Transverse colon (tissue), 4 donors: ENCODE data around the gene RALGDS. TPM values are rescaled to one million over a fixed set of nuclear protein-coding genes. Genes with fewer than 3 reads are reported as not detected.

ENCODE experiments used
- DNase-seq: peaks from one replicate; pipeline ENCODE4 v3.0.0-alpha.2; 2019
- H3K27ac ChIP-seq, 4 donors: fragments of 200-600 bp; sonication (generic); 2 replicates each; pipeline ENCODE4 v1.5.1; 2016 to 2018; ENCODE audit warnings: inconsistent platforms in 4 of 4
- H3K27me3 ChIP-seq: fragments of 200-600 bp; sonication (generic); 2 replicates; pipeline ENCODE4 v1.5.1; 2017; ENCODE audit warnings: inconsistent platforms
- H3K36me3 ChIP-seq, 4 donors: fragments of 200-600 bp; sonication (generic); 2 replicates each; pipeline ENCODE4 v1.5.1; 2017 to 2019; ENCODE audit warnings: inconsistent platforms in 4 of 4
- H3K4me1 ChIP-seq, 4 donors: fragments of 200-600 bp; sonication (generic); 2 replicates each; pipeline ENCODE4 v1.5.1; 2017 to 2020; ENCODE audit warnings: inconsistent platforms in 4 of 4
- H3K4me3 ChIP-seq, 4 donors: fragments of 200-600 bp; sonication (generic); 1 replicate in 1 of 4; 2 replicates in 3 of 4; pipeline versions ENCODE4 v1.5.1 to v1.6.1; 2017 to 2019; ENCODE audit warnings: inconsistent platforms in 4 of 4
- H3K9me3 ChIP-seq, 2 donors: fragments of 200-600 bp; sonication (generic); 2 replicates each; pipeline ENCODE4 v1.5.1; 2017 to 2019; ENCODE audit warnings: inconsistent platforms in 2 of 2
- EP300 ChIP-seq: sonication (generic); formaldehyde crosslinking; IDR thresholded peaks from one replicate; pipeline ENCODE4 v1.6.1; 2017; ENCODE audit warnings: antibody characterized with exemption, low read depth
- POLR2A ChIP-seq: fragments of 450-650 bp; IDR thresholded peaks from one replicate; pipeline ENCODE4 v1.6.1; 2016; ENCODE audit warnings: antibody characterized with exemption, mild to moderate bottlenecking, moderate library complexity
- POLR2AphosphoS5 ChIP-seq, 3 donors: sonication (generic); formaldehyde crosslinking; IDR thresholded peaks; one replicate each; pipeline ENCODE4 v1.6.1; 2016; ENCODE audit warnings: antibody characterized with exemption in 3 of 3
- WGBS, 2 donors: methylation state at CpG; one replicate each; pipeline ENCODE4 v1.1.5; 2018; ENCODE audit warnings: low coverage in 1 of 2; 5-methylcytosine and 5-hydroxymethylcytosine counted together
- in situ Hi-C, 4 donors: fragments of 200-750 bp; cut with MboI; loops; one replicate each; pipeline versions ENCODE4 v1.15.0 to v1.15.1; 2017; ENCODE audit warnings: low sequenced_read_pairs in 3 of 4, low pct_ligation_motif_present in 1 of 4, low pct_unique_long_range_greater_than_20kb in 1 of 4
- intact Hi-C: fragments of 100-400 bp; cut with DNase I; formaldehyde crosslinking; loops from one replicate; pipeline ENCODE4 v1.15.1; 2023; ENCODE audit warnings: low total_unique reads
- total RNA-seq, 4 donors: library from RNA; depleted of rRNA; stranded (reverse); fragments of >200 nt; gene quantifications; one replicate each; pipeline ENCODE4 v1.1.0, GENCODE V29; 2016
- TF ChIP-seq, protein P1 (sequence below), 5 experiments: fragments of 200-600 bp in 3 of 5; fragments of 450-650 bp in 2 of 5; sonication (generic) in 3 of 5; IDR thresholded peaks; 1 replicate in 2 of 5; 2 replicates in 3 of 5; pipeline ENCODE4 v1.5.1; 2016 to 2017; ENCODE audit warnings: antibody characterized with exemption in 5 of 5, inconsistent platforms in 3 of 5, mild to moderate bottlenecking in 2 of 5, moderate library complexity in 1 of 5

RALGDS gene
- total RNA-seq, 4 donors from 2014 or later = 50.5 to 233 (median 58.2) TPM

DNA sequence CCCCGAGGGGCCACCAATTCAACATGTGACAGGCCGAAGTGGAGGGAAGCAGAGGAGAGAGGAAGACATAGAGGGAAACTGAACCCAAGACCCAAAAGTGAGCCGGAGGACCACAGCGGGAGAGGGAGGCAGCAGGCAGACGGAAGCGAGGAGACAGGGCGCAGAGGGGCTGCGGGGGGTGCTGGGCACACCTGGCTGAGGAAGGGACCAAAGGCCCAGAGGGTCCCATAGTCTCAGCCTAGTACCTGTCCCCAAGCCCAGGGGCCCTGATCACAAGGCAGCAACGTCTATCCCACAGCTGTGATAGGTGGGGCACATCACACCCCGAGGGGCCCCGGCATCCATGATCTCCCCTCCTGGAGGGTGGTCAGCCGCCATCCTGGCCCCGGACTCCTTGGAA is 7.1 kb upstream of the RALGDS start:
- Histone ChIP-seq H3K4me3 (no peak overlapping the region), H3K9me3 (no peaks in the 10 kb centered on the region), H3K27me3 (no peaks in the 10 kb centered on the region), H3K36me3 (no peaks in the 10 kb centered on the region), H3K27ac (peak overlapping the region; percentile 65 to 81 (median 74)), H3K4me1 (peaks cover 15 to 58% (median 26%) of the 10 kb centered on the region in 4 donors)
- in situ Hi-C loops = no loop called here
- intact Hi-C loops = no loop called here
- 91% methylated on average over 13 of the region's 13 CpGs; no CpG with 5 or more reads in 1 of the 2 donors for WGBS, 2 donors
- DNase-seq = no peak
- TF ChIP-seq, protein P1, sequence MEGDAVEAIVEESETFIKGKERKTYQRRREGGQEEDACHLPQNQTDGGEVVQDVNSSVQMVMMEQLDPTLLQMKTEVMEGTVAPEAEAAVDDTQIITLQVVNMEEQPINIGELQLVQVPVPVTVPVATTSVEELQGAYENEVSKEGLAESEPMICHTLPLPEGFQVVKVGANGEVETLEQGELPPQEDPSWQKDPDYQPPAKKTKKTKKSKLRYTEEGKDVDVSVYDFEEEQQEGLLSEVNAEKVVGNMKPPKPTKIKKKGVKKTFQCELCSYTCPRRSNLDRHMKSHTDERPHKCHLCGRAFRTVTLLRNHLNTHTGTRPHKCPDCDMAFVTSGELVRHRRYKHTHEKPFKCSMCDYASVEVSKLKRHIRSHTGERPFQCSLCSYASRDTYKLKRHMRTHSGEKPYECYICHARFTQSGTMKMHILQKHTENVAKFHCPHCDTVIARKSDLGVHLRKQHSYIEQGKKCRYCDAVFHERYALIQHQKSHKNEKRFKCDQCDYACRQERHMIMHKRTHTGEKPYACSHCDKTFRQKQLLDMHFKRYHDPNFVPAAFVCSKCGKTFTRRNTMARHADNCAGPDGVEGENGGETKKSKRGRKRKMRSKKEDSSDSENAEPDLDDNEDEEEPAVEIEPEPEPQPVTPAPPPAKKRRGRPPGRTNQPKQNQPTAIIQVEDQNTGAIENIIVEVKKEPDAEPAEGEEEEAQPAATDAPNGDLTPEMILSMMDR (IDR thresholded peaks at IDR 0.05) = no peak
- TF ChIP-seq POLR2AphosphoS5 (IDR thresholded peaks at IDR 0.05) = no peak

DNA sequence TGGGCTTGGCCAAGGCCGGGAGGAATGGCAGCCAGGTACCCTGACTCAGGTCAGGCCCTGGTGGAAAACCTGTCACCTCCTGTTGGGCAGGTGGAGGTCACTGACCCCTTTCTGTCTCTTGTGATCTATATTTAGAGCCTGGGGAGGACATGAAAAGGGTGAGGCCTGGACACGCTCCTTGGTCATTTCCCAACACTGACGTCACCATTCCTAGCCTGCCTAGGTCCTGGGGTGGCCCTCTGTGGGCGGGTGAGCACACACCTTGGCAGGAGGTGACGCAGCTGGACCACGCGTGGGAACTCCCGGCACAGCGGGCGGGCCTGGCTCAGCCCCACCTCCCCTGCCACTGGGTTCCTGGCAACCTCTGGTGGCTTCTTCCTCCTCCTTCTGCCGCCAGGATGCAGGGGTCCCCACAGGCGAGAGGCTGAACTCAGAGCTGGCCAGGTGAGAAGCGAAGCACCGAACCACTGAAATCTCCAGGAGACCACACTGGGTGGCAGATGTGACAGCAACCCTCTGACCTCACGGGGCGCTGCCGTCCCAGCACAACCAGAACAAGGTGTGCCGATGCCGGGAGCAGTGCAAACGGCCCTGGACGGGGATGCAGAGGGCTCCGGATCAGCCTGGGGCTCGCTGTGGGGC is 6.4 kb upstream of the RALGDS start:
- in situ Hi-C loops = no loop called here
- 86 to 100% methylated on average over 1 to 22 of the region's 23 CpGs for WGBS, 2 donors
- H3K27ac ChIP-seq = peak overlapping the region; percentile 65 to 81 (median 74)
- TF ChIP-seq, protein P1 (IDR thresholded peaks at IDR 0.05) = no peak
- TF ChIP-seq POLR2A (no peak), POLR2AphosphoS5 (IDR thresholded peaks at IDR 0.05) (peak in 2 of 3 donors; percentile 25 to 40), EP300 (peak; percentile 14)
- H3K4me1 ChIP-seq = peaks cover 11 to 58% (median 19%) of the 10 kb centered on the region in 4 donors
- no peaks in the 10 kb centered on the region for H3K36me3 ChIP-seq
- no peaks in the 10 kb centered on the region for H3K27me3 ChIP-seq
- intact Hi-C loops = no loop called here
- no peaks in the 10 kb centered on the region for H3K9me3 ChIP-seq
- DNase-seq = peak; percentile 70
- no peak overlapping the region for H3K4me3 ChIP-seq

- Histone ChIP-seq H3K9me3 (no peaks in the 10 kb centered on the region), H3K27me3 (no peaks in the 10 kb centered on the region), H3K4me3 (peak overlapping the region in 1 of 4 donors; percentile 35), H3K4me1 (peaks cover 12 to 60% (median 20%) of the 10 kb centered on the region in 4 donors), H3K36me3 (no peaks in the 10 kb centered on the region), H3K27ac (peak overlapping the region; percentile 65 to 81 (median 74))
- TF ChIP-seq, protein P1 (IDR thresholded peaks at IDR 0.05) = no peak
- TF ChIP-seq EP300 (no peak), POLR2AphosphoS5 (IDR thresholded peaks at IDR 0.05) (no peak), POLR2A (no peak)
- intact Hi-C loops (no loop called here), in situ Hi-C loops (no loop called here)
- DNase-seq = peak; percentile 12
- 85 to 100% methylated on average over 1 to 17 of the region's 17 CpGs for WGBS, 2 donors
Measured at GRCh38 chr9:133126697-133127339, 5.8 kb upstream of the RALGDS start.

DNA sequence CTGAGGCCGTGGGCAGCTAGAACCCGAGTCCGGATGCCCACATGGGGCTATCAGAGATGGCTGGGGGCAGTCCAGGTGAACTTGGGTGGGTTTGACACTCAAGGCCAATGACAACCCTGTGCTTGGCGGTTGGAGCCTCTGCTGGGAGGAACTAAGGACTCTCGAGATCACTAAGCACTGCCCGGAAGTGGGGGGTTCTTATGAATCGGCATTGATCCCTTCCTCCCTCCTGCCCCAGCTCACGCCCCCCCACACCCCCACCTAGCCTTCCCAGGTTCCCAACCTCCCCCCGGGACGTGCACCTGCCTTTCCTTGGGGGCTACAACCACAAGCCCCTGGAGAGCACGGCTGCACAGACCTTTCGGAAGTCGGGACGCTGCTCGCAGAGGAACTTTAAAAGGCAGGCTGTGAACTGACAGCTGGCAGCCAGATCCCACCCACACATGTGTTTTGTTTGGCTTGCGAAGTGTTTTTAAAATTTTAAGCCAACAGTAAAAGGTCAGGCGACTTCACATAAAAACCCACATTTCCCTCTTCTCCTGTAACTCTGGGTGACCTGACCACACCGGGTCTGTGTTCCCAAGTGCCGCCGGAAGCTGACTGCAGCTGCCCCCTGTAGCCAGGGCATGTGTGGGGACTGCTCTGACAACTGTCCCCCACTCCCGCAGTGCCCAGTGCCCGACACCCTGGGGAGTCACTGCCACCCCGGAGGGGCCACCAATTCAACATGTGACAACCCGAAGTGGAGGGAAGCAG is 5.1 kb upstream of the RALGDS start:
- H3K27me3 ChIP-seq = no peaks in the 10 kb centered on the region
- H3K27ac ChIP-seq = peak overlapping the region; percentile 65 to 81 (median 74)
- WGBS, 2 donors = 37% methylated on average over 22 of the region's 24 CpGs; no CpG with 5 or more reads in 1 of the 2 donors
- no peaks in the 10 kb centered on the region for H3K36me3 ChIP-seq
- intact Hi-C loops (no loop called here), in situ Hi-C loops (no loop called here)
- DNase-seq = peak; percentile 45
- no peaks in the 10 kb centered on the region for H3K9me3 ChIP-seq
- peak overlapping the region in 1 of 4 donors; percentile 35 for H3K4me3 ChIP-seq
- H3K4me1 ChIP-seq = peaks cover 16 to 59% (median 23%) of the 10 kb centered on the region in 4 donors
- TF ChIP-seq POLR2AphosphoS5 (IDR thresholded peaks at IDR 0.05) (peak in 2 of 3 donors; percentile 10 to 24), EP300 (no peak)
